Upper lobe of right lung (tissue), 1 donor: ENCODE measurements around the gene OGFOD3. TPM values are rescaled to one million over a fixed set of nuclear protein-coding genes. Genes with fewer than 3 reads are reported as not detected.
"Not testable (repeated sequence)": the region's sequence is repeated elsewhere in the genome, so short reads cannot be mapped to it uniquely, and the experiment has no call there.

ENCODE experiments used
- ATAC-seq: fragments of 200-7000 bp; cut with Tn5 transposase; one replicate; pipeline ENCODE4 v1.9.1; 2020; ENCODE audit warnings: mild to moderate bottlenecking, moderate library complexity
- DNase-seq: peaks from one replicate; pipeline ENCODE4 v3.0.0-alpha.2; 2020
- H3K27ac ChIP-seq: fragments of 200-600 bp; one replicate; pipeline ENCODE4 v1.8.0; 2022
- H3K27me3 ChIP-seq: fragments of 200-600 bp; one replicate; pipeline ENCODE4 v1.8.0; 2022; ENCODE audit warnings: mild to moderate bottlenecking
- H3K36me3 ChIP-seq: fragments of 200-600 bp; one replicate; pipeline ENCODE4 v1.8.0; 2022
- H3K4me1 ChIP-seq: fragments of 200-600 bp; one replicate; pipeline ENCODE4 v1.8.0; 2022
- H3K4me3 ChIP-seq: fragments of 200-600 bp; one replicate; pipeline ENCODE4 v1.8.0; 2022; ENCODE audit warnings: mild to moderate bottlenecking
- H3K9me3 ChIP-seq: fragments of 200-600 bp; one replicate; pipeline ENCODE4 v1.8.0; 2022
- intact Hi-C: fragments of 100-400 bp; cut with DNase I; formaldehyde crosslinking; loops from one replicate; pipeline ENCODE4 v1.11.0; 2022
- total RNA-seq: library from RNA; stranded (reverse); fragmentation: NEBNext Ultra II Directional; extraction: Animal tissue kit (Norgen Biotek cat#: 25700); gene quantifications from one replicate; pipeline ENCODE4 v1.2.1, GENCODE V29; 2021
- TF ChIP-seq, protein P1 (sequence below): fragments of 200-600 bp; IDR thresholded peaks from one replicate; pipeline ENCODE4 v1.8.0; 2022; ENCODE audit warnings: antibody characterized with exemption
- donor health status: DM: no; HTN: yes; CAD: no; lungs with severe emphysema.

The OGFOD3 gene
- total RNA-seq, 1 donor from 2014 or later = 32.7 TPM

DNA sequence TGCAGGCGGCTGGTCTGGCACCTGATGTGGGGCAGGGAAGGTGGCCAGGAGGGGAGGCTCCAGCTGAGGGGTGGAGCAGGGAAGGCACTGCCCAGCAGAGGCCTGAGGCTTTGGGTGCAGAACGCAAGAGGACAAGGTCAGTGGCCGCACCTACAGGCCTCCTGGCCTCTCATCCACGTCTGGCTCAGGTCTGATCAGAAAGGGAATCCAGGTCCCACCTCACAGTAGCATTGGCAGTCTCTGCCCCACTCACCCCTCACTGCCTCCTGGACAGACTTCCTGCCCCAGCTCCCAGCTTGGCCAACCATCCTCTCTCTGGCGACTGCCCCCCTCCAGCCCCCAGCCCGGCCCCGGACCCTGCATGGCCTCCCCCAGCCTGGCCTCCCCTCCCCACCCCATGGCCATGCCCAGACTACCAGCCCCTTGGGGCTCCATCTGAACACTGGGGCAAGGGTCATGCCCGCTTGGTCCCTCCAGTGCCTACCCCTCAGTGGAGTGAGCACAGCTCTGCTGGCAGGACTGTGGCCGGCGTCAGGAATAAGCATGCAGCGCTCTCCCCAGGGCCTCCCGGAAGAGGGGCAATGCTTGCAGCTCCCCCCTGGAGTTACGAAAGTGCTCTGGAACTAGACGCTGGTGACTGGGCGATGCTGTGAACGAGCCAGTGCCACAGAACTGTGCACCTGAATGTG lies 42.2 kb downstream of the OGFOD3 start:
- intact Hi-C loops = no loop called here
- peaks cover 77% of the 10 kb centered on the region for H3K27me3 ChIP-seq
- DNase-seq = no peak

DNA sequence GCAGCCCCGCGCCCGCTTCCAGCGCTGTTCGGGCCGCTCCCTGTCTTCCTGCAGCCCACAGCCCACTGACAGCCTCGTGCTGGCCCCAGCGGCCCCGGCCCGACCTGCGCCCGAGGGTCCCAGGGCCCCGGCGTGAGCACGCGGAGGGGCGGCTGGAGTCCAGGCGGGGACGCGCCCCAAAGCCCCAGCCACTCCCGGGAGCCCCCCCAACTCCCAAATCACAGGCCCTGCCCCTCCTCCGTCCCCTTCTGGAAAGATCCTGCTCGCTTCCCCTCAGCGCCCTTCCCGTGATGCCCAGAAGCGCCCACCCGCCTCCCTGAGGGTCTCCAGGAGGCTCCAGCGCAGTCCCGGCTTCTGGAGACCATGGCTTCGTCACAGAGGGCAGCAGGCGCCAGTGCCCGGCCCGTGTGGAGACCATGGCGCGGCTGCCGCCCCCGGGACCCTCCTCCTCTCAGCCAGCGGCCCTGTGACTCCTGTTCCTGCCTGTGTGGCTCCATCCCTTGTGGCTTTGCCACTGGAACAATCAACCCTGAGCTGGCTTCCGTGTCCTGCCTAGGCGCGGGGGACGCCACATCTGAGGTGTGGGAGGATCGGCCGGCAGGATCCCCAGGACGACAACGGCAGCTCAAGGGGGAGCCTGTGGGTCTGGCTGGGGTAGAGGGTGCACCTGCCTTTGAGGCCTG lies 42.9 kb downstream of the OGFOD3 start:
- peaks cover 84% of the 10 kb centered on the region for H3K27me3 ChIP-seq
- TF ChIP-seq, protein P1, sequence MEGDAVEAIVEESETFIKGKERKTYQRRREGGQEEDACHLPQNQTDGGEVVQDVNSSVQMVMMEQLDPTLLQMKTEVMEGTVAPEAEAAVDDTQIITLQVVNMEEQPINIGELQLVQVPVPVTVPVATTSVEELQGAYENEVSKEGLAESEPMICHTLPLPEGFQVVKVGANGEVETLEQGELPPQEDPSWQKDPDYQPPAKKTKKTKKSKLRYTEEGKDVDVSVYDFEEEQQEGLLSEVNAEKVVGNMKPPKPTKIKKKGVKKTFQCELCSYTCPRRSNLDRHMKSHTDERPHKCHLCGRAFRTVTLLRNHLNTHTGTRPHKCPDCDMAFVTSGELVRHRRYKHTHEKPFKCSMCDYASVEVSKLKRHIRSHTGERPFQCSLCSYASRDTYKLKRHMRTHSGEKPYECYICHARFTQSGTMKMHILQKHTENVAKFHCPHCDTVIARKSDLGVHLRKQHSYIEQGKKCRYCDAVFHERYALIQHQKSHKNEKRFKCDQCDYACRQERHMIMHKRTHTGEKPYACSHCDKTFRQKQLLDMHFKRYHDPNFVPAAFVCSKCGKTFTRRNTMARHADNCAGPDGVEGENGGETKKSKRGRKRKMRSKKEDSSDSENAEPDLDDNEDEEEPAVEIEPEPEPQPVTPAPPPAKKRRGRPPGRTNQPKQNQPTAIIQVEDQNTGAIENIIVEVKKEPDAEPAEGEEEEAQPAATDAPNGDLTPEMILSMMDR = no peak
- no peaks in the 10 kb centered on the region for H3K9me3 ChIP-seq
- ATAC-seq = no peak
- no peak for DNase-seq
- H3K4me3 ChIP-seq = no peak overlapping the region
- intact Hi-C loops = no loop called here
- peaks cover 9% of the 10 kb centered on the region for H3K4me1 ChIP-seq
- no peak overlapping the region for H3K27ac ChIP-seq
- no peaks in the 10 kb centered on the region for H3K36me3 ChIP-seq

More for the DNA sequence above, 42.2 kb downstream of the OGFOD3 start:
- Histone ChIP-seq H3K4me1 (peaks cover 2% of the 10 kb centered on the region), H3K36me3 (no peaks in the 10 kb centered on the region), H3K9me3 (no peaks in the 10 kb centered on the region), H3K4me3 (no peak overlapping the region), H3K27ac (no peak overlapping the region)
- TF ChIP-seq, protein P1 = no peak
- no peak for ATAC-seq

DNA sequence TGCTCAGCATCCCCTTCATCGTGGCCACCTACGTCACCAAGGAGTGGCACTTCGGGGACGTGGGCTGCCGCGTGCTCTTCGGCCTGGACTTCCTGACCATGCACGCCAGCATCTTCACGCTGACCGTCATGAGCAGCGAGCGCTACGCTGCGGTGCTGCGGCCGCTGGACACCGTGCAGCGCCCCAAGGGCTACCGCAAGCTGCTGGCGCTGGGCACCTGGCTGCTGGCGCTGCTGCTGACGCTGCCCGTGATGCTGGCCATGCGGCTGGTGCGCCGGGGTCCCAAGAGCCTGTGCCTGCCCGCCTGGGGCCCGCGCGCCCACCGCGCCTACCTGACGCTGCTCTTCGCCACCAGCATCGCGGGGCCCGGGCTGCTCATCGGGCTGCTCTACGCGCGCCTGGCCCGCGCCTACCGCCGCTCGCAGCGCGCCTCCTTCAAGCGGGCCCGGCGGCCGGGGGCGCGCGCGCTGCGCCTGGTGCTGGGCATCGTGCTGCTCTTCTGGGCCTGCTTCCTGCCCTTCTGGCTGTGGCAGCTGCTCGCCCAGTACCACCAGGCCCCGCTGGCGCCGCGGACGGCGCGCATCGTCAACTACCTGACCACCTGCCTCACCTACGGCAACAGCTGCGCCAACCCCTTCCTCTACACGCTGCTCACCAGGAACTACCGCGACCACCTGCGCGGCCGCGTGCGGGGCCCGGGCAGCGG lies 43.6 kb downstream of the OGFOD3 start:
- H3K27ac ChIP-seq = no peak overlapping the region
- no peak overlapping the region for H3K4me3 ChIP-seq
- intact Hi-C loops = no loop called here
- no peak for ATAC-seq
- H3K4me1 ChIP-seq = peaks cover 10% of the 10 kb centered on the region
- peaks cover 91% of the 10 kb centered on the region for H3K27me3 ChIP-seq
- no peak for DNase-seq
- no peaks in the 10 kb centered on the region for H3K36me3 ChIP-seq
- TF ChIP-seq, protein P1 = no peak
- H3K9me3 ChIP-seq = no peaks in the 10 kb centered on the region

DNA sequence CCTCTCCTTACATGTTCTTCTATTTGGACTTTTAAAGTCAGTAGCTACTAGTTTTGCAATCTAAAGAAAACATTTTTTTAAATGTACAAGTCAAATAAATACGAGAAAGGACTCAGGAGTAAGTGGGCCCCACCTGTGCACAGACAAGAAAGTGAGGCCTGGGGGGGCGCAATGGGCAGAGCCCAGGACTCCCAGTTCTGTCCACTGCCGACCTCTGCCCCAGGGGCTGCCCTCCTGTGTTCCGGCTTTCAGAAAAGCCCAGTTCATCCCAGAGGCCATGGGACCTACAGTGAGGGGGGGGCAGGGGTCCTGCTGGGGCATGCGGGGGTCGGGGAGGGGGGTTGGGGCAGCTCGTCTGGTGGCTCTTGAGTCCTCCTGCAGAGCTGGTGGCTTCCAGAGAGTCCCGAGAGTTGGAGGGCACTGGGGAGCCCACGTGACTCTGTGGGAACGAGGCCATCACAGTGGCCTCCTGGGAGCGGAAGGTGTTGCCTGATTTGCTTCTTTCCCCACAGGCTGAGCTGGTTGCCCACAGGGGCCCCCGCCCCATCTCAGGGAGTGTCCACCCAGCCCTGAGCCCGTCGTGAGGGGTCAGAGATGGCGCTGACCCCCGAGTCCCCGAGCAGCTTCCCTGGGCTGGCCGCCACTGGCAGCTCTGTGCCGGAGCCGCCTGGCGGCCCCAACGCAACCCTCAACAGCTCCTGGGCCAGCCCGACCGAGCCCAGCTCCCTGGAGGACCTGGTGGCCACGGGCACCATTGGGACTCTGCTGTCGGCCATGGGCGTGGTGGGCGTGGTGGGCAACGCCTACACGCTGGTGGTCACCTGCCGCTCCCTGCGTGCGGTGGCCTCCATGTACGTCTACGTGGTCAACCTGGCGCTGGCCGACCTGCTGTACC lies 44.4 kb downstream of the OGFOD3 start:
- ATAC-seq = no peak
- DNase-seq = no peak
- H3K27me3 ChIP-seq = peaks cover 89% of the 10 kb centered on the region

DNA sequence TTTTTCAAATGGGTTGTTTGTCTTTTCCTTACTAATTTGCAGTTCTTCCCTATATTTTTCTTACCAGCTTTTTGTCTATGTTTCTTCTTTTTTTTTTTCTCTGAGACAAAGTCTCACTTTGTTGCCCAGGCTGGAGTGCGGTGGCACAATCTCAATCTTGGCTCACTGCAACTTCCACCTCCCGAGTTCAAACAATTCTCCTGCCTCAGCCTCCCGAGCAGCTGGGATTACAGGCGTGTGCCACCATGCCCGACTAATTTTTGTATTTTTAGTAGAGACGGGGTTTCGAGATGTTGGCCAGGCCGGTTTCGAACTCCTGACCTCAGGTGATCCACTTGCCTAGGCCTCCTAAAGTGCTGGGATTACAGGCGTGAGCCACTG lies 45.3 kb downstream of the OGFOD3 start:
- Histone ChIP-seq H3K27me3 (peaks cover 80% of the 10 kb centered on the region), H3K4me1 (peaks cover 10% of the 10 kb centered on the region)
- H3K36me3 ChIP-seq, DNase-seq, H3K9me3 ChIP-seq, H3K27ac ChIP-seq, H3K4me3 ChIP-seq, intact Hi-C loops, ATAC-seq: not testable (repeated sequence)

More for the DNA sequence above, 44.4 kb downstream of the OGFOD3 start:
- TF ChIP-seq, protein P1 = no peak
- intact Hi-C loops = no loop called here
- Histone ChIP-seq H3K9me3 (no peaks in the 10 kb centered on the region), H3K27ac (no peak overlapping the region), H3K4me3 (no peak overlapping the region), H3K4me1 (peaks cover 10% of the 10 kb centered on the region), H3K36me3 (no peaks in the 10 kb centered on the region)
